Central memory CD4-positive, alpha-beta T cell (primary cell): ENCODE data around the gene SPHK1.

Source experiments
- DNase-seq: peaks from one replicate; pipeline ENCODE4 v3.0.0; 2022

Gene SPHK1

DNA sequence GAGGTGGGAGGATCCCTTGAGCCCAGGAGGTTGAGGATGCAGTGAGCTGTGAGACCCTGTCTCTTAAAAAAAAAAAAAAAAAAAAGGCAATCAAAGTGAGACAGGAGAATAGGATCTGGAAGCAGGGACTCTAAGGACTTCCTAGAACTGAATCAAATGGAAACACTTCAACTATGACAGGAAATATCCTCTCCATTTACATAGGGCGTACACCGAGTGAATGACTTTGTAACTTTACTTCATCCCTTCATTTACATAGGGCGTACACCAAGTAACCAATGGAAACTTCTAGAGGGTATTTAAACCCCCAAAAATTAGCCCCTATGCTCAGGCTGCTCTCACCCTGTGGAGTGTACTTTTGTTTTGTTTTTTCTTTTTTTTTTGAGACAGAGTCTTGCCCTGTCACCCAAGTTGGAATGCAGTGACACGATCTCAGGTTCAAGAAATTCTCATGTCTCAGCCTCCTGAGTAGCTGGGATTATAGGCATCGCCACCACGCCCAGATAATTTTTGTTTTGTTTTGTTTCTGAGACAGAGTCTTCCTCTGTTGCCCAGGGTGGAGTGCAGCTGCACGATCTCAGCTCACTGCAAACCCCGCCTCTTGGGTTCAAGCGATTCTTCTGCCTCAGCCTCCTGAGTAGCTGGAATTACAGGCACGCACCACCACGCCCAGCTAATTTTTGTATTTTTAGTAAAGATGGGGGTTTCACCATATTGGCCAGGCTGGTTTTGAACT lies 21.1 kb upstream of the SPHK1 start:
- DNase-seq: no peak

DNA sequence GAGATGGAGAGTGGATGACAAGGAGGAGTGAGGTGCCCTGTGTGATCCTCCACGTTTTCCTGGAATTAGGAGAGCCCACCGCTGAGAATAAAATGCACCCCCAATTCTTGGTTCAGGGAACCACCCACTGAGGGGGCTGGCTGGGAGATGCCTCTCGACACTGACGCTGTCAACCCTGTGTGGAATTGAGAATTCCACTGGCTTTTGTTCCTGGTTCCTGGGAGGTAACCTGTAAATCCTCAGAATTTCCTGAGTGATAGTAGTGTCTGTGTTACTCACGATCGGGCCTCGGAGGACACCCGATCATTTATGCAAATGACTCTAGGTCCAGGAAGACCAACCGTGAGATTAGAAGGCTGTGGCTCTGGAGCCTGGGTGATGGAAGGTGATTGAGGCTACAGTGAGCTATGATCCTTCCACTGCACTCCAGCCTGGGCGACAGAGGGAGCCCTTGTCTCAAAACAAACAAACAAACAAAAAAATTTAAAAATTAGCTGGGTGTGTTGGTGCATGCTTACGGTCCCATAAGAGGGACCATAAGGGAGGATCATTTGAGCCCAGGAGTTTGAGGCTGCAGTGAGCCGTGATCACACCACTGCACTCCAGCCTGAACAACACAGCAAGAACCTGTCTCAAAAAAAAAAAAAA lies 19.0 kb upstream of the SPHK1 start:
- no peak for DNase-seq

DNA sequence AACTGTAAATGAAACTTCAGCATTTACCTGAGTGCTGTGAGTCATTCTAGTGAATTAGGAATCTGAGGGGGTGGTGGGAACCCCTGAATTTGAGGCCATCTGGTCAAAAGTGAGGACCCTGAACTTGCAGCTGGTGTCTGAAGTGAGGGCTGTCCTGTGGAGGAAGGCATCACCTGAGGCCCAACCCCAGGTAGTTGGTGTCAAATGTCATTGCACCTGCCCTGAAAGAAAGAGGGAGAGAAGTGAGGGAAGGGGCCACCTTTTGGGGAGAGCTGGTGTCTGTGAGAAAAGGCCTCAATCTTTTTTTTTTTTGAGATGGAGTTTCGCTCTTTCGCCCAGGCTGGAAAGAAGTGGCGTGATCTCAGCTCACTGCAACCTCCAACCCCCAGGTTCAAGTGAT lies 18.2 kb upstream of the SPHK1 start:
- DNase-seq: no peak

DNA sequence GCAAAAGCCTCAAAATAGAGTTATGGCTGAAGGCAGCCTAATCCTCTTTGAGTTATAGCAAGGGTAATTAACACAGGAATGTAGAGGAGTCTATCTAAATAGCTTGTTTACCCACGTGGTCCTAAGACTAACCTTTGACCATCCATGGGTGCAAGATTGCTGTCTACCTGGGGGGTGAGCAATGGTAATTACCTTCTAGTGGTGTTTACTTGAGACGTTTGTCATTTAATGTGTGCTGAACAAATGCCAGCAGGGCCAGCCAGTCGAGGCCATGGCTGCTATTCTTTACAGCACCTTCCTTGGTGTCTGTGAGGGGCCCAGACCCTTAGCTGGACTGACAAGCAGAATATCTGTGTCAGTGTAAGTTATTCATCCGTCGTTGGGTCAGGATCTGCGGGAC lies 16.8 kb upstream of the SPHK1 start:
- DNase-seq: no peak

DNA sequence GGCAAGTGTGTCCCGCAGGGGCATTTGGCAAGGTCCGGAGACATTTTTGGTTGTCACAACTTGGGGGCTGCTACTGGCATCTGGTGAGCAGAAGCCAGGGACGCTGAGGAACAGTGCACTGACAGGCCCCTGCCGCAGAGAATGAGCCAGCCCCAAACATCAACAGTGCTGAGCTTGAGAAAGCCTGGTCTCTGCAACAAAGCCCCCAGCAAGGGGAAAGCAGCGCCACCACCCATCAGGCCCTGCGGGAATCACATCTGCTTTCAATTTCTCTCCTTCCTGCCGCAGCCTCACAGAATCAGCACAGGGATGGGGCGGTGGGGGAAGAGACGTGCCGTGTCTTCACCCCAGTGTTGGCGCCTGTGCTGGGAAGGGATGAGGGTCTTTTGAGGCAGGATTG lies 15.9 kb upstream of the SPHK1 start:
- DNase-seq: no peak

DNA sequence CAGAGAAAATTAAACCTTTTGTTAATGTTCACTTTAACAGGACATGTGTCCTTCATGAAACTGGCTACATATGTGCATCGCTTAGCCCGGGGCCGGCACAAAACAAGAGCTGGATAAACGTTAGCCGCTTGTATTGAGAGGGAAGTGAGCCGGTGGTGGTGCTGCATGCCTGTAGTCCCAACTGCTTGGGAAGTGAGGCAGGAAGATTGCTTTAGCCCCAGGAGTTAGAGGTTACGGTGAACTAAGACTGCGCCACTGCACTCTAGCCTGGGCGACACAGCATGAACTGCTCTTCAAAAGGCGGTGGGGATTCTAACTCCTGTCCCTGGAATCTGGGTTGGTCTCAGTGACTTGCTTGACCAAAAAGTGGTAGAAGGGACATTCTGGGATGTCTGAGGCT lies 15.0 kb upstream of the SPHK1 start:
- no peak for DNase-seq

DNA sequence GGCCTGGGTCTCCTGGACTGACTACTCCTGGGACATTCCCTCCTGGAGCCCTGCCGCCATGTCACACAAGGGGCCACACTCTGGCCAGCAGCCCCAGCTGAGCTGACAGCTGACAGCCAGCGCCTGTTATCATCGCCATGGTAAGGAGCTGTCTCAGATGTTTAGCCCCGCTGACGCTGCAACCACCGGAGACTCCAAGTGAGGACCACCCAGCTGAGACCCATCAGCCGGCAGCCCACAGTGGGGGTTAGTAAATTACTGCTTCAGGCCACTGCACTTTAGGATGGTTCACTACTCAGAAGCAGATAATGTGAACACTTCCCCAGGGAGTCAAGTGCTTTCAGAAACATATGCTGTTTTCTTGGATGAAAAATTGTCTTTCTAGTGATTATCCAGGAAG lies 14.6 kb upstream of the SPHK1 start:
- DNase-seq: no peak

DNA sequence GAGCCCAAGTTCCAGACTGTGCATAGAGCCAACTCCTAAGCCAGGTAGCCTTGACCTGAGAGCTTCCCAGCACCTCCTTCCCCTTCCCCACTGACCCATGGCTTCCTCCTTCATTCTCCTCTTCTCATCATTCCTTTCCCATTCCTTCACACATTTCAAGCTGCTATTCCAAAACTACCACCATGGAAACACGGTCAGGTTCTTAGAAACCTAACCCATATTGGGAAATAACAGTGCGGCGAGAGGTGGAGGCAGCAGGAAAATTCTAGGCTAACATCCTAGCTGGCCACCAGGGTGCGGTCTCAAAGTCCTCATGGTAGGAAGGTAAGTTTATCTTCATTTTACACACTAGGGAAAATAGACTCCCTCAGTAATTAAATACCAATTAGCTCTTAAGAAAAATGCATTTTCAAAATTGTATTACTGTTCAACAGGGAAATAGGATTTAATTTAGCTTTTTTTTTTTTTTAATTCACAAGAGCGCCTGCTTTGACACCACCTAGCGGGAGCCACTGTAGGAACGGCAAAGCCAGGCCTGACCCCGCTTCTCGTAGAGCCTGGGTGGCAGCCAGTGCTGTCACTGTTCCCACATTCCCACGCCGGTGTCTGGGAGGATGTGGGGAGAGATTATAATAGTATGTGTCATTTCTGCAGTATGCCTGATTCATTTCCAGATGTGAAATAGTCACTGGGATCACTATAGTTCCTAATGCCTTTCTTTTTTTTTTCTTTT lies 14.0 kb upstream of the SPHK1 start:
- no peak for DNase-seq

DNA sequence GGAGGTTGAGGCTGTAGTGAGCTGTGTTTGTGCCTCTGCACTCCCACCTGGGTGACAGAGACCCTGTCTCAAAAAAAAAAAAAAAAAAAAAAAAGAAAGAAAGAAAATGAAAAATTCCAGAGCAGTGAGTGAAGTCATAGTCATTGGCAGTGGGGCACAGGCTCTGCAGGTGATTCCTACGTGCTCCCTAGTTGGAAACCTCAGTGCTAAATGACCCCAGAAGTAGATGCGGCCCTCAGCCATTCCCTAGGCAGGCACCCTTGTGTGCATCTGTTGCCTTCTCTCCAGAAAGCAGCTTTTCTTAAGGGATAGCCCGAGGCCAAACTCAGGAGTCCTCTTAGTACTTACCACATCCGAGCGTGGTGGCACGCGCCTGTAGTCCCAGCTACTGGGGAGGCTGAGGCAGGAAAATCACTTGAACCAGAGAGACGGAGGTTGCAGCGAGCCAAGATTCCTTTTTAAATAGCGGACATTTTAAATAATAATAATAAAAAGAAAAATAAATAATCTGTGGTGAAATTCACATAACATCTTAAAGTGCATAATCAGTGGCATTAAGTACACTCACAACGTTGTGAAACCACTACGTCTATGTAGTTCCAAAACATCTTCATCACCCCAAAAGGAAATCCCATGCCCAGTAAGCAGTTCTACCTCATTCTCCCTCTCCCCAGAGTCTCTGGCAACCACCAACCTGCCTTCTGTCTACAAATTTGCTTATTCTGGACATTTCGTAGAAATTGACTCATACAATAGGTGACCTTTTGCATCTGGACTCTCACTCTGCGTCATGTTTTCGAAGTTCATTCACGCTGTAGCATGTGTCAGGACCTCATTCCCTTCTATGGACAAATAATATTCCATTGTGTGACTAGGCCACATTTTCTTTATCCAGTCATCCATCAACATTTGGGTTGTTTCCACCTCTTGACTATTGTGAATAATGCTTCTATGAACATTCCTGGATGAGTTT lies 12.5 kb upstream of the SPHK1 start:
- DNase-seq: no peak

DNA sequence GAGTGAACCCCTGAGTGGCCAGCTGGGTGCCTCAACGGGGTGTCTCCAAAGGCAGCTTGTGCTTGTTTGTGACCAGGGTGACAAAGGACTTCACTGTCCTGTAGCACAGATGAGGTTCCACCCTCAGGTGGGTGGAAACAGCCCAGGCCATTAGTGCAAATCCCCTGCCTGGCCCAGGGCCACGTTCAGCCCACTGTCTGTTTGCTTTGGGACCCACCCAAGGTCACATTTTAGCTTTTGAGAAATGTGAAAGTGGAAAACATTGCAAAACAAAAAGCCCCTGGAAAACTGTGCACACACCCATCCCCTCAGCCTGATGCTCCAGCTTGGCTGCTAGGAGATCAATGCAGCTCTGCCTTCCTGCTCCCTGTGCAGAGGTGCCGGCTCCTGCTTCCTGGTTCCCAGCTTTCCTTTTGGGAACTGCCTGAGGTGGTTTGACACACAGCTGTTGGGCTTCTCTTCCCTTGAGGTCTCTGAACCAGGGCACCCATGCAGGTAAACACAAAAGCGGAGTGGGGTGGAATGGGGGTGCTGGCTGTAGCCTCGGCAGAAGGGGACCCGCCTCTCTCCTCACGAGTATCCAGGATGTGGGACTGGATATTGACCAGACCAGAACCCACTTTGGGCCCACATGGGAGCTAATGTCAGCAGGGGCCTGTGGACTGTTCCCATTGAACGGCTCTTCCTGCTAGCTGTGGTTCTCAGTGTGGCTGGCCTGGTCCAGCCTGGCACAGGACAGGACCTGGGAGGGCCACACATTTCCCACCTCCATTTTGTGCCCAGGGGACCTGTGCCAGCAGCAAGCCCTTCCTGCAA lies 7.9 kb upstream of the SPHK1 start:
- no peak for DNase-seq

DNA sequence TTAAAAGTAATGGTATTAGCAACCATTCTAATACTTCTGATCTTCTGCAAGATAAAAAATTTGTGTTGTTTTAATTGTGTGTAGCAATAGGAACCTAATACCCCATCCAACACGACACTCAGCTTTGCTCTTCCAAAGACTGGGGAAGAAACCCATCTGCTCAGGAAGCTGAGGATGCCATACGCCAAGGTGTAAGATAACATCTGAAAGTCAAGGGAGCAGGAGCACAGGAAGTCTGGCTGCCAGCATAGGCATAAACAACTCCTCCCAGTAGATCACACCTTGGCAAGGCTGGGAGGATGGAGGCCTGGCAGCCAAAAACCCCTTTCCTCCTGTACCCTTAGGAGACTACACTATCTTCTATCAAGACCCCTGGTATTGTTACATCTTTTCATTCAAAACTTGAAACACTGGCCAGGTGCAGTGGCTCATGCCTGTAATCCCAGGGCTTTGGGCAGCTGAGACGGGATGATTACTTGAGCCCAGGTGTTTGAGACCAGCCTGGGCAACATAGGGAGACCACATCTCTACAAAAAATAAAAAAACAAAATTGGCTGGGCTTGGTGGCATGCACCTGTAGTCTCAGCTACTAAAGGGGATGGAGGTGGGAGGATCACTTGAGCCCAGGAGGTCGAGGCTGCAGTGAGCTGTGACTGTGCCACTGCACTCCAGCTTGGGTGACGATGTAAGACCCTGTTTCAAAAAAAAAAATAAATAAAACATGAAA lies 5.7 kb upstream of the SPHK1 start:
- DNase-seq: no peak

DNA sequence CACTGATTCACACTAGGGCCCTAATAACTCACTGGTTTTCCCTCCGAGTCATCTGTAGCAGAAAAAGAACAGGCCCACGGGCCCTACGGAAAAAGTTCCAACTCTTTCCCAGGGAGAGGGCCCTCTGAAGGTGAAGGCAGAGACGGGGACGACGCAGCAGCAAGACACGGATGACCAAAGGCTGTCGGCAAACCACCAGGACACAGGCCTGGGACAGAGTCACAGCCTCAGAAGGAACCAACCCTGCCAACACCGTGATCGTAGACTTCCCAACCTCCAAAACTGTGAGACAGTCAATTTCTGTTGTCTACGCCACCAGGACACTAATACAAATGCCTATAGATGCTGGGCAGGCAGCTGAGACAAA lies 5.2 kb upstream of the SPHK1 start:
- no peak for DNase-seq

DNA sequence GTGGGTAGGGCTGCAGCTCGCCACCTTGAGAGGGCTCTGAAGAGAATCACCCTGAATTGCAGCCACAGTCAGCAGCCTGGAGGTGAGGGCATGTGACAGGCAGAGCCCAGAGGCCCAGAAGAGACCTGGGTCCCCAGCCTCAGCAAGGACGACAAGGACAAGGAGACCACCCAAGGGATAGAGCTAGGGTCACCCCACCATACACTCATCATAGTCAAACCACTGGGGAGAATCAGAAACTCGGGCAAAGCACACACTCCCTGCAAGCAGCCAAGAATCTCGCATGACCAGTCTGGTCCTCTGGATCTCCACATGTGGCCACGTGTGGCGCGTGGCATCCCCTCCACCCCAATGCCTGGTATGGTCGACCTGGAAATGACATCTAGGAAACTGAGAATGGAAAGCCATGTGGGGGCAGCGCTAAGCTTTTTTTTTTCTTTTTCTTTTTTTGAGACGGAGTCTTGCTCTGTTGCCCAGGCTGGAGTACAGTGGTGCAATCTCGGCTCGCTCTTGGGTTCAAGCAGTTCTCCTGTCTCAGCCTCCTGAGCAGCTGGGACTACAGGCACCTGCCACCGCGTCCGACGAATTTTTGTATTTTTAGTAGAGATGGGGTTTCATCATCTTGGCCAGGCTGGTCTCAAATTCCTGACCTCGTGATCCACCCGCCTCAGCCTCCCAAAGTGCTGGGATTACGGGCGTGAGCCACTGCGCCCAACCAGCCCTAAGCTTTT lies 4.6 kb upstream of the SPHK1 start:
- DNase-seq: no peak

DNA sequence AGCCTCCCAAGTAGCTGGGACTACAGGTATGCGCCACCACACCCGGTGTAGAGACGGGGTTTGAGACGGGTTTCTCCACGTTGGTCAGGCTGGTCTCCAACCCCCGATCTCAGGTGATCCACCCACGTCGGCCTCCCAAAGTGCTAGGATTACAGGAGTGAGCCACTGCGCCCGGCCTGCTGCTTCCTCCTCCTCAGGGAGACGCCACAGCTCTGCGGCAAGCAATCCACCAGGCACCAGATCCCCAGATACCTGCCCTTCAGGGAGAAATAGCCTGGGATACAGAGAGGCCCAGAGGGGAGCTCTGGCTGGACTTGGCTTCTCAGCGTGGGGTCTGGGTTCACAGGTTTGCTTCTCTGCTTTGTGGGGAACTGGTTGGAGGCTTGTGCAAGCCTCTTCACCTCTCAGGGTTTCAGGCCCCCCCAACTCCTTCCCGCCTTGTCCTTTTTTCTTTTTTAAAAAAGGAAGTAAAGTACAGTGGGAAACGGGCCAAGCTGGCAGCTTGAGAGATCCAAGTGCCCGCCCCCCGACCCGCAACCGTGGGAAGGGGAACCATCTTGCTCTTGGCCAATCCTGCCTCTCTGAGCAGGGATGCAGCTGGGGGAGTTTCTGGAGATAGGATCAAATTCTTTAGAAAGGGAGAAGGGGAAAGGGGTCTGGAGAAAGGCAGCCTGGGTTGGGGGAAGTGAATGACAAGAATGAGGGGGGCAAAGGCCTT lies 2.6 kb upstream of the SPHK1 start:
- no peak for DNase-seq

DNA sequence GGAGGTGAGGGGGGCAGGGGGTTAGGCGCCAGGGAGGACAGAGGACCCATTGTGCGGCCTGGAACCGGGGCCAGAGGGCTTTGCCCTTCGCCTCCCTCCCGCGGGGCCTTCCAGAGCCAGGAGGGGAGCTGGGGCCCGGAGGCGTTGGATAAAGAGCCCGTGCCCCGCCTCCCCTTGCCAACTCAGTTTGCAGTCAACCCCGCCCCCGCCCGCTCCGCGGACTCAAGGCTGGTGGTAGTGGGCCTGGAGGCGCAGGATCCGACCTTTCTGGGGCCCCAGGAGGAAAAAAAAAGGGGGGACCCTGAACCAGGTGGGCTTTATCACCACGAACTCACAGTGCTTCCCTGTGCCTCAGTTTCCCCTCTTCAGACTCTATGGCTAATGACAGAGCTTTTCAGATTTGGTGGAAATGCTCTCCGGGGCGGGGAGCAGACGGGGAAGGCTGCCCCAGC lies 2.0 kb upstream of the SPHK1 start:
- DNase-seq: no peak

DNA sequence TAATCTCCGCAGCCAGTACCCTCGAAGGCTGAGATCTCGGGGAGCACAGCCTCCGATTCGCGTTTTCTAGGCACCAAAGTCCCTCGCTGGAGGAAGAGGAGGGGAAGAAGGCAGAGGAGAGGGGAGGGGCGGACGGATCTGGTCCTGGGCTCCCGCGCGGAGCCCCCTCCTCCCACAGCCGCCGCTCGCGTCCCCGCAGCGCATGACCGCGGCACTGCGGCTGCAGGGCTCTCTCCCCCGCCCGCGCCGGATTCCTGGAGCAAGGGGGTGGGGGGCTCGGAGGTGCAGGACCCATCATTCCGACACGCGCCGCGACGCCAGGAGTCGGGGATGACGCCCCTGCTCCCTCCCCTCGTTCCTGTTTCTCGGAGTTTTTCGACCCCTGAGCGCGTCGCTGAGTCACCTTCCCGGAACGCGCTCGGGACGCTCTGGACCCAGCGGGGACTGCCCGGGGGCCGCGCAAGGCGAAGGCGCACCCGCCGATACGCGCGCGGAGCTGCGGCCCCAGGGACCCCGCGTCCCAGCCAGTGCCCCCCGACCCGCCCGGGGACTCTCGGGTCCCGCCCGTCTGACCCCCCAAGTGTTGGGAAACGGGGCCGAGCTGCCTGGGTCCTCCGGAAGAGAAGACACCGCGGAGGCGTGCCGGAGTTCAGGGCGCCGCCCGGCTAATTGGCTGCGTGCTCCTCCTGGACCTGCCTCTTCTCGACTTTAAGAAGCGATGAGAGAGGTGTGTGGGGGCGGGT lies 1.4 kb upstream of the SPHK1 start:
- peak; percentile 49 for DNase-seq

DNA sequence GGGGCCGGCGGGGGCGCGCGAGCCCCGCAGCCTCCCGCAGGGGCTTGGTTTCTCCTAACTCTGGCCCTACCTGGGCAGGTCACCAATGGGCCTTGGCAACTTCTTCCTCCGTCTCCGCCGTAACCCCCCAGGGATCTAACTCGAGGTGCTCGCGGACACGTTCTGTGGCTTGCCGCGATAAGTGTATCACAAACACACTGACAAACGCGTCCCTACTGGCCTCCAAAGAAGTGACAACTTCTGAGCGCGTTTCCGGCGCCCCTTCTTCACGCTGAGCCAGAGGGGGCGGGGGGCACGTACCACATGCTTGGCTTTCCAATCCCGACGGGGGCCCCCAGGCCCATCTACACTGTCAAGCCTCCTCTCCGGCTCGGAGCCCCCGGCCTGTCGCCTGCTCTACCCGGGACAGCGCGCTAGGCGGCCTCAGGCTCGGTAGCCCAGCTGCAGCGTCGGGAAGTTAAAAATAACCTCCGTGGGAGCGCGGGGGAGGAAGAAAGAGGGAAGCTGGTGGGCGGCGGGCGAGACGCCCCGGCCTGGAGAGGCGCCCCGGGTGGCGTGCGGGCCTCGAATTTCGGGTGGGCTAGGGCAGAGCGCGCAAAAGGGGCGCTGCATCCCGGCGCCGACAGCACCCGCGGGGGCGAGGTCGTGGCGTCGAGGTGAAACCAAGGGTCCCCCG lies 725 bp upstream of the SPHK1 start:
- peak; percentile 31 for DNase-seq
